ENCODE measurements around the gene ZFTA.

- TF ChIP-seq ZBTB7A (IDR thresholded peaks at IDR 0.05; ENCODE audit: low read depth) (no peak), EP300 (IDR thresholded peaks at IDR 0.05; ENCODE audit: borderline replicate concordance) (no peak), REST (IDR thresholded peaks at IDR 0.05; ENCODE audit: low read depth) (no peak), TAF1 (IDR thresholded peaks at IDR 0.05; ENCODE audit: low read depth) (no peak), CEBPB (IDR thresholded peaks at IDR 0.05) (no peak), MAX (IDR thresholded peaks at IDR 0.05) (no peak)
Measured at GRCh38 chr11:63805844-63806415, 37.4 kb upstream of the ZFTA start.

All from Ishikawa (cell line).